Measurements from ENCODE around the gene POLR3H. TPM values are rescaled to one million over a fixed set of nuclear protein-coding genes. Genes with fewer than 3 reads are reported as not detected.

Gene POLR3H
- total RNA-seq, 1 experiment from 2014 or later = 13.2 TPM

DNA sequence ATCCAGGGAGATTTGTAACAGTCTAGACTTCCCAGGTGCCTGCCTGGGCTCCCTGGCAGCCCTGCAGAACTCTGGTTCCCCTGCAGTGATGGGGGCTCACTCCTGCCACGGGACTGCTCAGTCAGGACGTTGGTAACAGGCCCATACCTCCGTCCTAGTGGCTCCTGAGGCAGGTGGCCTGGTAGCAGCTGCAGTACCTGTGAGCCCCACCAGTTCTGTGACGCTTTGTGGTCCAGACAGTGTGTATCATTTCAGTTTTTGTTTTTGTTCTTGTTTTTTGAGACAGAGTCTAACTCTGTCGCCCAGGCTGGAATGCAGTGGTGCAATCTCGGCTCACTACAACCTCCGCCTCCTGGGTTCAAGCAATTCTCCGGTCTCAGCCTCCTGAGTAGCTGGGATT lies 27.8 kb downstream of the POLR3H start:
- H2AFZ ChIP-seq (ENCODE audit: low read length) = no peak overlapping the region
- no peak for DNase-seq
- H3K9me3 ChIP-seq (ENCODE audit: low read length) = no peaks in the 10 kb centered on the region
- peaks cover 29% of the 10 kb centered on the region for H3K4me1 ChIP-seq (ENCODE audit: low read length)
- H3K79me2 ChIP-seq (ENCODE audit: low read length) = no peaks in the 10 kb centered on the region
- no peak overlapping the region for H3K4me3 ChIP-seq (ENCODE audit: low read length)
- no peaks in the 10 kb centered on the region for H3K27me3 ChIP-seq (ENCODE audit: low read length)
- no peaks in the 10 kb centered on the region for H3K9me2 ChIP-seq (replicated peaks; ENCODE audit: insufficient read depth, low read length)
- H3K4me2 ChIP-seq (ENCODE audit: low read depth, low read length, poor library complexity, severe bottlenecking) = no peak overlapping the region
- peak overlapping the region; percentile 66; the same call in 1 of the 2 replicates for H3K27ac ChIP-seq (ENCODE audit: low read length)
- H4K20me1 ChIP-seq (ENCODE audit: insufficient read depth, low read depth, low read length) = no peaks in the 10 kb centered on the region
- peaks cover 18% of the 10 kb centered on the region; the same call in 1 of the 2 replicates for H3K36me3 ChIP-seq (ENCODE audit: insufficient read depth, low read length)
- H3K9ac ChIP-seq (ENCODE audit: low read length) = no peak overlapping the region

DNA sequence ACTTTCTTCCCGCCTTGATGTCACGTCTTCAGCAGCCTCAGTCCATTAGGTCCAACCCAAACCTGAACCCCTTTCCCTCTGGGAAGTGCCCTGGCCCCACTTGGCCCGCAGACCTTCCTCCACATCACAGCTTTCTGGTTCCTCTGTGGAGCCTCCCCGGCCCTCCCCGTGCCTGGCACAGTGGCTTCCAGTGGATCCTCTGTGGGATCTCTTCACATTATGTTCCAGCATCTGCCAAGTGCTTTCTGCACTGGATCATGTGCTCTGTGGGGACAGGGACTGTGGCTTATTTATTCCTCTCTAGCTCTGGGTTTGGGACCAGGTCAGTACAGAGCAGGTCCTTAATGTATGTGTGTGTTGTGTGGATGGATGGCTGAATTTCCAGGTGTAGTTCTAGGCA lies 30.9 kb downstream of the POLR3H start:
- Histone ChIP-seq H3K9me3 (ENCODE audit: low read length) (no peaks in the 10 kb centered on the region), H4K20me1 (ENCODE audit: insufficient read depth, low read depth, low read length) (no peaks in the 10 kb centered on the region), H3K4me3 (ENCODE audit: low read length) (no peak overlapping the region), H3K27me3 (ENCODE audit: low read length) (no peaks in the 10 kb centered on the region), H2AFZ (ENCODE audit: low read length) (no peak overlapping the region), H3K4me2 (ENCODE audit: low read depth, low read length, poor library complexity, severe bottlenecking) (no peak overlapping the region), H3K36me3 (ENCODE audit: insufficient read depth, low read length) (peaks cover 22% of the 10 kb centered on the region; the same call in 1 of the 2 replicates), H3K27ac (ENCODE audit: low read length) (no peak overlapping the region), H3K4me1 (ENCODE audit: low read length) (peaks cover 31% of the 10 kb centered on the region), H3K9me2 (replicated peaks; ENCODE audit: insufficient read depth, low read length) (no peaks in the 10 kb centered on the region), H3K9ac (ENCODE audit: low read length) (no peak overlapping the region), H3K79me2 (ENCODE audit: low read length) (peaks cover 7% of the 10 kb centered on the region; the same call in 1 of the 2 replicates)
- DNase-seq = no peak

DNA sequence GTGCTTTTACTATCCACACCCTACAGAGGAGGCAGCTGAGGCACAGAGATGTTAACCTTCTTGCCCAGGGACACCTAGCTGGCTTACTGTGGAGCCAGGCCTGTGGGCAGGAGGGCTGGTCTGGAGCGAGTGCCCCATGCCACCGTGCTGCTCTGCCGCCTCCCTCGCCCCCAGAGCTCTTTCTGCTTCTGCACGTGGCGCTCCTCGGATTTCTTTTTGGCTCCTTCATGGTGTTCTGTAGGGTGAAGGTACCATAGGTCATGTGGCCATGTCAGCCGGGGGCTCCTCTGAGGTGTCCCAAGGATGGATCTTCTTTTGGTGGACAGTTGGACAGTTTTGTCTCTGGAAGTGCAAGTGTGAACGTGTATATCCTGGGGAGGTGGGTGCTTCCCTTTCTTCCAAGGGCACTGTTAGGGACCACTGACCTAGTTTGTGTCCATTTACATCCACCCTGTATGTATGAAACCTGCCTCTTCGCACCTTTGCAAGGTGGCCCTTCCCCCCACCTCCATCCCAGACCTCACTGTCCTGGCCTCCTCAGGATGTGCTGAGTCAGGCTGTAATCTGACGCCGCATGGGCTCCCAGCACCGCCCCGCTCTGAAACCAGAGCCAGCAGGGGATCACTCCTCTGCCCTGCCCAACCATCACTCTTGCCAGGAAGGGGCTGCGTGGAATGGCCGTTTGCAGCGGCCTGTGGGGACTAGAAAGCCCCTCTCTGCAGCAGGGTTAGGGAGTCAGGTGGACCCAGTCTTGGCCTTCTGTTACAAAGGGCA lies 31.7 kb downstream of the POLR3H start:
- Histone ChIP-seq H3K27ac (ENCODE audit: low read length) (peak overlapping the region; percentile 13; the same call in 1 of the 2 replicates), H3K36me3 (ENCODE audit: insufficient read depth, low read length) (peaks cover 18% of the 10 kb centered on the region; the same call in 1 of the 2 replicates), H3K9me3 (ENCODE audit: low read length) (no peaks in the 10 kb centered on the region), H3K4me3 (ENCODE audit: low read length) (no peak overlapping the region), H3K79me2 (ENCODE audit: low read length) (peaks cover 13% of the 10 kb centered on the region; the same call in 1 of the 2 replicates), H3K4me2 (ENCODE audit: low read depth, low read length, poor library complexity, severe bottlenecking) (no peak overlapping the region), H4K20me1 (ENCODE audit: insufficient read depth, low read depth, low read length) (0 out of 2 replicates have a peak, but pooled peaks cover 1% of the 10 kb centered on the region), H3K4me1 (ENCODE audit: low read length) (peaks cover 31% of the 10 kb centered on the region), H3K27me3 (ENCODE audit: low read length) (no peaks in the 10 kb centered on the region), H3K9ac (ENCODE audit: low read length) (no peak overlapping the region), H2AFZ (ENCODE audit: low read length) (no peak overlapping the region), H3K9me2 (replicated peaks; ENCODE audit: insufficient read depth, low read length) (no peaks in the 10 kb centered on the region)
- peak; percentile 45 for DNase-seq

DNA sequence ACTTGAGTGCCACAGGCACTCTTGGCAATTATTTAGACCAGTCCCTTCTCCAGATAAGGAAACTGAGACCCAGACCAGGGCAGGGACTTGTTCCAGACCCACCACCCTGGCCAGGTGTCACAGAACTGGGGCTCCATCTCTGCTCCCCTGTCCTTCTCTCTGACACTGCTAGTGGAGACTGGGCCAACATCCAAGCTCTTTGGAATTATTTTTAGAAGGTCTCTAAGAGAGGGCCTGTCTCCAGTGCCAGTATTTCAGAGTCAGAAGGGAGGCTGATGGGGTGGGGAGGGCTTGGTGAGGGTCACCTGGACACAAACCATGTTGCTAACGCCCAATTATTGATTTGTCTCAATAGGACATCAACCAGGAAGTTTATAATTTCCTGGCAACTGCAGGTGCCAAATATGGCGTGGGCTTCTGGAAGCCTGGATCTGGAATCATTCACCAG lies 32.7 kb downstream of the POLR3H start:
- Histone ChIP-seq H3K36me3 (ENCODE audit: insufficient read depth, low read length) (peaks cover 18% of the 10 kb centered on the region; the same call in 1 of the 2 replicates), H3K4me2 (ENCODE audit: low read depth, low read length, poor library complexity, severe bottlenecking) (no peak overlapping the region)

DNA sequence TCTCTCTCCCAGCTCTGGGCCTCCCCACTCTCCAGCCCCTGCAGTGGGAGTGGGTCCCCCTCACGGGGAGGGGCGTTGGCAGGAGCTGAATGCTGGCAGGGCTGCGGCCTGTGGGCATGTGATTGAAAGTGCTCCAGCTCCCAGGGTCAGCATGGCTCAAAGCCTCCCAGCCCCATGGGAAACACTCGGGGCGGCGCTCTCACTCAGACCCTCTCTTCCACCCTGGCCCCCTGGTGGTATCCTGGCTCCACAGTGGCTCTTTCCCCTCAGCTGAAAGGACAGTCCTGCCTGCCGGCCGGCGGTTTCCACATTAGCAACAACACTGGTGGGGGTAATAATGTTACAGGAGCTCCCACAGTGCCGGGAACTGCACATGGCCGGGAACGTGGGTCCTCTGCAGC lies 35.5 kb downstream of the POLR3H start:
- Histone ChIP-seq H3K9me2 (replicated peaks; ENCODE audit: insufficient read depth, low read length) (no peaks in the 10 kb centered on the region), H3K9ac (ENCODE audit: low read length) (no peak overlapping the region), H3K4me1 (ENCODE audit: low read length) (peaks cover 40% of the 10 kb centered on the region), H2AFZ (ENCODE audit: low read length) (no peak overlapping the region), H3K4me2 (ENCODE audit: low read depth, low read length, poor library complexity, severe bottlenecking) (no peak overlapping the region), H4K20me1 (ENCODE audit: insufficient read depth, low read depth, low read length) (0 out of 2 replicates have a peak, but pooled peaks cover 6% of the 10 kb centered on the region), H3K27me3 (ENCODE audit: low read length) (no peaks in the 10 kb centered on the region), H3K9me3 (ENCODE audit: low read length) (no peaks in the 10 kb centered on the region), H3K27ac (ENCODE audit: low read length) (no peak overlapping the region), H3K4me3 (ENCODE audit: low read length) (no peak overlapping the region), H3K36me3 (ENCODE audit: insufficient read depth, low read length) (peaks cover 10% of the 10 kb centered on the region; the same call in 1 of the 2 replicates), H3K79me2 (ENCODE audit: low read length) (peaks cover 36% of the 10 kb centered on the region)
- no peak for DNase-seq

More for the DNA sequence above, 32.7 kb downstream of the POLR3H start:
- H3K9ac ChIP-seq (ENCODE audit: low read length) = no peak overlapping the region
- H3K4me3 ChIP-seq (ENCODE audit: low read length) = no peak overlapping the region
- H2AFZ ChIP-seq (ENCODE audit: low read length) = no peak overlapping the region
- peaks cover 20% of the 10 kb centered on the region; the same call in 1 of the 2 replicates for H3K79me2 ChIP-seq (ENCODE audit: low read length)
- H3K9me2 ChIP-seq (replicated peaks; ENCODE audit: insufficient read depth, low read length) = no peaks in the 10 kb centered on the region
- H4K20me1 ChIP-seq (ENCODE audit: insufficient read depth, low read depth, low read length) = 0 out of 2 replicates have a peak, but pooled peaks cover 6% of the 10 kb centered on the region
- H3K27ac ChIP-seq (ENCODE audit: low read length) = no peak overlapping the region
- H3K4me1 ChIP-seq (ENCODE audit: low read length) = peaks cover 23% of the 10 kb centered on the region
- no peaks in the 10 kb centered on the region for H3K9me3 ChIP-seq (ENCODE audit: low read length)
- no peak for DNase-seq
- H3K27me3 ChIP-seq (ENCODE audit: low read length) = no peaks in the 10 kb centered on the region

DNA sequence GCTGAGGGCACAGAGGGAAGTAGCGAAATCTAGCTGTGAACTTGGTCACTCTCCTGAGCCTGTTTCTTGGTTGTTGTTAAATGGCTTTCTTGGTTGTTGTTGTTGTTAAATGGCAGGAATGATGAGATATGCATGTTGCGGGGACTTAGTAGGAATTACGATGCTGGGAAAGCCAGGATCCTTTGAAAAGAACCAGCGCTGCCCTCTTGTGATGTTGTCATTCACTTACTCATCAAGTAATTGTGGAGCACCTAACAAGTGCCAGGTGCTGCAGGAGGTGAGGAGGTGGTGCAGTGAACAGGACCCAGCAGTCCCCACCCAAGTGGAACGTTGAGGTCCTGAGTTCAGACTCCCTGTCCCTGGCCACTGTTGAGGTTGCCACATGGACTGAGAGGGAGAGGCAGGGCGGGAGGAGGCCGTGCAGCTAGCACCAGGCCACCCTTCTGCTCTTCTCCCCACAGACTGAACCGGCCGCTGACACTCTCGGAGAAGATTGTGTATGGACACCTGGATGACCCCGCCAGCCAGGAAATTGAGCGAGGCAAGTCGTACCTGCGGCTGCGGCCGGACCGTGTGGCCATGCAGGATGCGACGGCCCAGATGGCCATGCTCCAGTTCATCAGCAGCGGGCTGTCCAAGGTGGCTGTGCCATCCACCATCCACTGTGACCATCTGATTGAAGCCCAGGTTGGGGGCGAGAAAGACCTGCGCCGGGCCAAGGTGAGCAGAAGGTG lies 36.8 kb downstream of the POLR3H start:
- Histone ChIP-seq H3K79me2 (ENCODE audit: low read length) (peaks cover 40% of the 10 kb centered on the region), H4K20me1 (ENCODE audit: insufficient read depth, low read depth, low read length) (0 out of 2 replicates have a peak, but pooled peaks cover 6% of the 10 kb centered on the region), H3K36me3 (ENCODE audit: insufficient read depth, low read length) (peaks cover 10% of the 10 kb centered on the region; the same call in 1 of the 2 replicates)

DNA sequence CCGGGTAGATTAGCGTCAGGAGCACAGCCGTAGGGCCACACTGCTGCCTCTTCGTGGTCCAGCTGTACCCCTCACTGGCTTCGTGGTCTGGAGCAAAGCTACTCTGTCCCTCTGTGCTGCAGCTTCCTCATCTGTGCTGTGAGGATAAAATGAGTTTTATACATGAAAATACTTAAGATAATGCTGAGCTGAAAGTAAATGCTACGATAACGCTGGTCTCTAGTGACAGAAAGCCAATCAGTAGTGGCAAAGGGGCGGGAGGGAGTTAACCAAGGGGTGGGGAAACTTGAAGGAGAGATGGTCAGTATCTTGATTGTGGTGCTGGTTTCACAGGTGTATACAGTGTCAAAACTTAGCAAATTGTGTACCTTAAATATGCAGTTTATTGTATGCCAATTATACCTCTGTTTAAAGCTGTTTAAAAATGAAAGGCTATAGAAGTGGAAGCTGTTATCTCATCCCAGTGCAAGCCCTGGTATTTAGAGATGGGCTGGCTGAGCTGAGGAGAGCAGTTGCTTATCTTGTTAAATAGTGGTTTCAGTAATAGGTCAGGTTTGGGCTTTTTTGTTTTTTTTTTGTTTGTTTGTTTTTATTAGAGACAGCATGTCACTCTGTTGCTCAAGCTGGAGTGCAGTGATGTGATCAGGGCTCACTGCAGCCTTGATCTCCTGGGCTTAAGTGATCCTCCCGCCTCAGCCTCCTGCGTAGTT lies 38.6 kb downstream of the POLR3H start:
- H3K4me2 ChIP-seq (ENCODE audit: low read depth, low read length, poor library complexity, severe bottlenecking) = no peak overlapping the region
- peaks cover 51% of the 10 kb centered on the region for H3K4me1 ChIP-seq (ENCODE audit: low read length)
- H3K9ac ChIP-seq (ENCODE audit: low read length) = no peak overlapping the region
- peaks cover 52% of the 10 kb centered on the region for H3K79me2 ChIP-seq (ENCODE audit: low read length)
- H3K27me3 ChIP-seq (ENCODE audit: low read length) = no peaks in the 10 kb centered on the region
- H3K4me3 ChIP-seq (ENCODE audit: low read length) = no peak overlapping the region
- H2AFZ ChIP-seq (ENCODE audit: low read length) = no peak overlapping the region
- H3K9me2 ChIP-seq (replicated peaks; ENCODE audit: insufficient read depth, low read length) = no peaks in the 10 kb centered on the region
- H3K36me3 ChIP-seq (ENCODE audit: insufficient read depth, low read length) = peaks cover 14% of the 10 kb centered on the region; the same call in 1 of the 2 replicates
- peak overlapping the region; percentile 88 for H3K27ac ChIP-seq (ENCODE audit: low read length)
- H3K9me3 ChIP-seq (ENCODE audit: low read length) = no peaks in the 10 kb centered on the region
- H4K20me1 ChIP-seq (ENCODE audit: insufficient read depth, low read depth, low read length) = 0 out of 2 replicates have a peak, but pooled peaks cover 6% of the 10 kb centered on the region
- DNase-seq = no peak

More for the DNA sequence above, 36.8 kb downstream of the POLR3H start:
- Histone ChIP-seq H3K27ac (ENCODE audit: low read length) (no peak overlapping the region), H3K4me2 (ENCODE audit: low read depth, low read length, poor library complexity, severe bottlenecking) (no peak overlapping the region), H3K4me1 (ENCODE audit: low read length) (peaks cover 45% of the 10 kb centered on the region), H3K4me3 (ENCODE audit: low read length) (no peak overlapping the region), H2AFZ (ENCODE audit: low read length) (no peak overlapping the region), H3K9me2 (replicated peaks; ENCODE audit: insufficient read depth, low read length) (no peaks in the 10 kb centered on the region), H3K9ac (ENCODE audit: low read length) (no peak overlapping the region), H3K9me3 (ENCODE audit: low read length) (no peaks in the 10 kb centered on the region), H3K27me3 (ENCODE audit: low read length) (no peaks in the 10 kb centered on the region)
- DNase-seq = no peak

All from Karpas-422 (cell line).